Motor neuron (in vitro differentiated cells): ENCODE measurements around the gene TUT4. TPM values are rescaled to one million over a fixed set of nuclear protein-coding genes. Genes with fewer than 3 reads are reported as not detected.

ENCODE experiments used
- ATAC-seq, 8 experiments: fragments of 200-7000 bp; cut with Tn5 transposase; replicated peaks in 6 of 8; 2 replicates each; pipeline ENCODE4 v1.8.0; 2021; ENCODE audit warnings: mild to moderate bottlenecking in 8 of 8, moderate library complexity in 8 of 8
- H3K27ac ChIP-seq, 2 donors: fragments of 250-450 bp; sonication (Bioruptor Pico); 2 replicates each; pipeline ENCODE4 v1.9.0; 2021; ENCODE audit warnings: antibody characterized with exemption in 2 of 2, mild to moderate bottlenecking in 2 of 2, moderate library complexity in 1 of 2
- H3K4me1 ChIP-seq, 2 donors: fragments of 250-450 bp; sonication (Bioruptor Pico); replicated peaks in 1 of 2; 2 replicates each; pipeline ENCODE4 v1.6.1; 2021; ENCODE audit warnings: antibody characterized with exemption in 2 of 2, mild to moderate bottlenecking in 2 of 2, moderate library complexity in 1 of 2
- H3K4me3 ChIP-seq, 5 donors: fragments of 250-450 bp; sonication (Bioruptor Pico); 2 replicates each; pipeline ENCODE4 v1.9.0; 2021; ENCODE audit warnings: antibody characterized with exemption in 5 of 5, mild to moderate bottlenecking in 5 of 5, moderate library complexity in 4 of 5
- WGBS, 10 experiments: fragments of 450-650 bp; shearing (Covaris generic); methylation state at CpG; one replicate each; pipeline ENCODE4 v1.0.0; 2022; 5-methylcytosine and 5-hydroxymethylcytosine counted together
- in situ Hi-C, 9 experiments: fragments of 400-800 bp; cut with MboI; loops; one replicate each; pipeline ENCODE4 v1.15.0; 2021; ENCODE audit warnings: low sequenced_read_pairs in 9 of 9, low pct_unique_long_range_greater_than_20kb in 2 of 9; ENCODE audit not compliant: unreplicated experiment in 9 of 9
- total RNA-seq, 8 experiments: library from RNA; unstranded; fragments of 300-600 nt; gene quantifications; 2 replicates each; pipeline versions ENCODE4 v1.2.3 to v1.2.4, GENCODE V29; 2022

TUT4 gene
- total RNA-seq, 8 experiments from 2014 or later = 36.0 to 143 (median 94.1) TPM

DNA sequence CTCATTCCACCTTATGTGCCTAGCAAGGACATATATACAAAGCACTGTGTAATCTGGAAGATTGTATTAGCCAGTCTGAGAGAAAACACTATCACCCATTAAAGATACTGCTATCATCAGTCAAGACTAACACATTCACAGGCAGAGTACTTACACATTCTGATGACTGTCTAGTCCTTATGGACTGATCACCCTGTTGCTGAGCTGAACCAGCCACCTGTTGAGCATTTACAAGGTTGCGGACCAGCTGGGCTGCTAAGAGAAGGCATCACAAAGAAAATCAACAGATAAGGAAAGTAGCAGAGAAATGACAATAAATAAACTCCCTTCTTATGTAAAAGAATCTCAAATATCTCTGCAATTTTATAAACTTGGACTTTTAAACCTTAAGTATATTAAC lies 117.7 kb downstream of the TUT4 start:
- WGBS, 10 experiments = 100% methylated on average over 1 of the region's 1 CpG; no CpG with 5 or more reads in 3 of the 10 experiments

GRCh38 chr1:52432807-52433206 lies 120.1 kb downstream of the TUT4 start:
- 92 to 100% (median 99%) methylated on average over 1 to 8 of the region's 8 CpGs; no CpG with 5 or more reads in 2 of the 10 experiments for WGBS, 10 experiments
- in situ Hi-C loops = loop anchor here in 2 of 9 experiments (25.0 kb wide), 2 partner anchors 229 to 254 kb away; partner anchors contain the start of gene COA7 (in 1 of the 2)

More for the DNA sequence above, 117.7 kb downstream of the TUT4 start:
- in situ Hi-C loops = loop anchor here in 2 of 9 experiments (25.0 kb wide), 2 partner anchors 227 to 252 kb away; partner anchors contain the start of gene COA7 (in 1 of the 2)
- ATAC-seq = no peak
- H3K4me1 ChIP-seq = no peaks in the 10 kb centered on the region
- no peak overlapping the region for H3K4me3 ChIP-seq
- H3K27ac ChIP-seq = no peak overlapping the region

DNA sequence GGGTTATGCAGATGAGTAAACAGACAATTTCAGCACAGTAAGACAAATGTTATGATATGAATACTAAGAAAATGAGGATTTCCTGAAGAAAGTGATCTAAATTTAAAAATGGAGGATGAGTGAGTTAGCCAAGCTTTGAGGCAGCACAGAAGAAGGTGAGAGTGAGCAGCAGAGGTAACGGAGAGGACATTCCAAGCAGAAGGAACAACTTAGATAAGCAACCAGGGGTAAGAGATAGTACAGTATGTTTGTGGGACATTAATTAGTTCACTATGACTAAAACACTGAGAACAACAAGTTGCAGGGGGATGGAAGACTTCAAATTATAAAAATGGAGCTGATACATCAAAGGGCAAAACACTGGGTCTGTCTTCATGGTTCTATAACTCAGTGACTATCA lies 125.7 kb downstream of the TUT4 start:
- WGBS, 10 experiments = 67 to 100% (median 97%) methylated on average over 1 of the region's 1 CpG
- ATAC-seq = no peak
- Histone ChIP-seq H3K4me1 (no peaks in the 10 kb centered on the region), H3K4me3 (no peak overlapping the region), H3K27ac (no peak overlapping the region)
- in situ Hi-C loops = loop anchor here in 2 of 9 experiments (25.0 kb wide), 2 partner anchors 235 to 260 kb away; partner anchors contain the start of gene COA7 (in 1 of the 2)

More at GRCh38 chr1:52432807-52433206, 120.1 kb downstream of the TUT4 start:
- no peaks in the 10 kb centered on the region for H3K4me1 ChIP-seq
- no peak overlapping the region for H3K27ac ChIP-seq
- ATAC-seq = no peak
- H3K4me3 ChIP-seq = no peak overlapping the region

- in situ Hi-C loops = loop anchor here in 2 of 9 experiments (25.0 kb wide), 2 partner anchors 236 to 261 kb away; partner anchors contain the start of gene COA7 (in 1 of the 2)
- H3K27ac ChIP-seq = no peak overlapping the region
- no peaks in the 10 kb centered on the region for H3K4me1 ChIP-seq
- no peak for ATAC-seq
- 28 to 100% (median 73%) methylated on average over 1 to 3 of the region's 3 CpGs for WGBS, 10 experiments
- H3K4me3 ChIP-seq = no peak overlapping the region
Observed at GRCh38 chr1:52426371-52426770, 126.5 kb downstream of the TUT4 start.

DNA sequence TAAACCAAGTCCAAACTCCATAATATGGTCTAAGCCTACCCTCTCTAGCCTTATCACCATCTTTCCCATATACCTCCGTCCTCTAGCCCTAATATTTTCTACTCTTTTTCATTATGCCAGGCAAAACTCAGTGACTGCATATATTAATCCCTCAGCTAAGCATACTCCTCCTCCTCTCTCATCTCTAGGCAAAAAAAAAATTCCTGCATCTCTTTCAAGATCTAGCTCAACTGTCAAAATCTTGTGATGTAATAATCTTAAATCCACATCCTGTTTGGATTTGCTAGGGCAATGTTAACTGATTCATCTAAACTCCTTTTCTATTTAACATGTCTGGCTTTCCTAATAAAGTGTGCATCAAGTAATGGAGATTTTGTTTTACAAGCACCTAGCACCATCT lies 128.1 kb downstream of the TUT4 start:
- ATAC-seq = no peak
- WGBS, 10 experiments = 80 to 100% (median 100%) methylated on average over 1 of the region's 1 CpG; no CpG with 5 or more reads in 3 of the 10 experiments
- no peak overlapping the region for H3K4me3 ChIP-seq
- in situ Hi-C loops = loop anchor here in 2 of 9 experiments (25.0 kb wide), 2 partner anchors 237 to 262 kb away; partner anchors contain the start of gene COA7 (in 1 of the 2)
- no peaks in the 10 kb centered on the region for H3K4me1 ChIP-seq
- no peak overlapping the region for H3K27ac ChIP-seq

DNA sequence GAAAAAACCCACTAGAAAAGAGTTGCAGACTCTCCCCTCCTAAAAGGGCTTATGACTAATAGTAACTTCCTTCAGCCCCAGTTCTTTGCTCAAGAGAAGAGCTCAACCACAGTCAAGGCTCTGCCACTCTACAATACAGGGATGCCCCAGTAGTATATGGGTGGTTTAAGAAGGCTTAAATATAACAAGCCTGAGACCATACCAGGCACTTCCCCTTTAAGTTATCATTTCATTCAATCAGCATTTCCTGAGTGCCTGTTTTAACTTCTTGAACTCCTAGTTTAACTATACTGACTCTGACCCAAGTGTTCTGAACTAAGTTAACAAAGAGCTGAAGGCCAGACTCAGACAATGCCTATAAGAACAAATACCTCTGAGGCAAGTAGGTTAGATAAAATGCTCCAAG lies 128.7 kb downstream of the TUT4 start:
- ATAC-seq = no peak
- no peak overlapping the region for H3K27ac ChIP-seq
- in situ Hi-C loops = no loop called here
- no peaks in the 10 kb centered on the region for H3K4me1 ChIP-seq
- H3K4me3 ChIP-seq = no peak overlapping the region

DNA sequence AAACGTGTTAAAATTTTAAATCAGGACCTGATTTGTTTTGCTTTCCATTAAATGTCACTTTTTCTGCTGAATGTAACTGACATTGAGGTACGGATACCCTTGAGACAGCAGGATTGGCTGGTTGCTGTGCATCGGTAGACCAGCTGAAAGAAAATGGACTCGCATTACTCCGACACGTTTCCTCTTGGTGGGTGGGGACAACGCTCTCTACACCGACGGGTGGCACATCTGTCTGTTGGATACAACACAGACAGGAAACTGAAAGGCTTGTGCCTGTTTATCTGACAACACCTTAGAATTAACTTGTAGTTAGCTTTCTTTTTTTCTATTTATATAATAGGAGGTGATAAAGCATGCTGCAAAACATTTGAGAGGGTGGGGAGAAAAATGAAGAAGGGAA lies 129.1 kb downstream of the TUT4 start:
- ATAC-seq = no peak
- Histone ChIP-seq H3K27ac (no peak overlapping the region), H3K4me3 (no peak overlapping the region), H3K4me1 (no peaks in the 10 kb centered on the region)
- in situ Hi-C loops = no loop called here
- 70 to 100% (median 88%) methylated on average over 2 to 9 of the region's 9 CpGs; no CpG with 5 or more reads in 1 of the 10 experiments for WGBS, 10 experiments

GRCh38 chr1:52423055-52423454 lies 129.8 kb downstream of the TUT4 start:
- no peak for ATAC-seq
- H3K27ac ChIP-seq = no peak overlapping the region
- in situ Hi-C loops = no loop called here
- no peaks in the 10 kb centered on the region for H3K4me1 ChIP-seq
- 80 to 100% (median 98%) methylated on average over 1 to 2 of the region's 2 CpGs for WGBS, 10 experiments
- no peak overlapping the region for H3K4me3 ChIP-seq

DNA sequence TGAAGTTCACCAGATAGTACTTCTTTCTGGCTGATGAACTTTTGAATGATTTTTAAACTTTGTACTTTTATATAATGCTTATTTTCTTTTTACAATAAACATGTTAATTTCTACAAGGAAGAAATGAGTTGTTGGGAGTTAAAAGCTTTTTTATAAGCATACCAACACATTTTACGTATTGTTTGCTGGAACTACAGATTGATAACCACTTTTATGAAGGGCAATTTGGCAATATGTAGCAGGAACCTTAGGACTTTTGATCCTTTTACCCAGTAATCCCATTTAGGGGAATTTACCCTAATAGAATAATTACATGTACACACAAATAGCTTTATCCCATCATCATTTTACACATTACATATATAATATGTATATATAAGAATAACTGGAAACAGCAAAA lies 132.2 kb downstream of the TUT4 start:
- Histone ChIP-seq H3K4me3 (no peak overlapping the region), H3K4me1 (no peaks in the 10 kb centered on the region), H3K27ac (no peak overlapping the region)
- ATAC-seq = no peak
- in situ Hi-C loops = no loop called here
- WGBS, 10 experiments = 45 to 100% (median 95%) methylated on average over 1 of the region's 1 CpG; no CpG with 5 or more reads in 2 of the 10 experiments

- ATAC-seq = no peak
- no peak overlapping the region for H3K27ac ChIP-seq
- H3K4me3 ChIP-seq = no peak overlapping the region
- no peaks in the 10 kb centered on the region for H3K4me1 ChIP-seq
- in situ Hi-C loops = no loop called here
- WGBS, 10 experiments = 50 to 100% (median 96%) methylated on average over 1 to 2 of the region's 2 CpGs
Observed at GRCh38 chr1:52416811-52417210, 136.1 kb downstream of the TUT4 start.

DNA sequence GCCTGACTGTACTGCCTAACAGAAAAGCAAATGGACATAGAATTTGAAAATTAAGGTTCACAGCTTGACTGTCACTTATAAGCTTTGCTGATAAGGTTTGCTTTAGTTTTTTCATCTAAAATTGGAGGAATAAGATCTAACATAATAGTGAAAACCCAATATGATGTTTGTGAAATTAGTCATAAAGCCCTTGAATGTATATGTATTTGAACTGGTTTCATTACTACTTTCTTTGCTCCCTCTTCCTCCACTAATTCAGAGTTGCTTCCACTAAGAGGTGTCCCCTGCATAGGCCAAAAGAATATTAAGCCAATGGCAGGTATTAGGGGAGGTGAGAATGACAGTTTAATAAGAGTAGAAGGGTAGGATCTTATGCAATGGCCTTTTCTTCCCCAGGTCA lies 137.9 kb downstream of the TUT4 start:
- in situ Hi-C loops = no loop called here
- H3K4me1 ChIP-seq = no peaks in the 10 kb centered on the region
- no peak overlapping the region for H3K4me3 ChIP-seq
- ATAC-seq = no peak
- no peak overlapping the region for H3K27ac ChIP-seq

DNA sequence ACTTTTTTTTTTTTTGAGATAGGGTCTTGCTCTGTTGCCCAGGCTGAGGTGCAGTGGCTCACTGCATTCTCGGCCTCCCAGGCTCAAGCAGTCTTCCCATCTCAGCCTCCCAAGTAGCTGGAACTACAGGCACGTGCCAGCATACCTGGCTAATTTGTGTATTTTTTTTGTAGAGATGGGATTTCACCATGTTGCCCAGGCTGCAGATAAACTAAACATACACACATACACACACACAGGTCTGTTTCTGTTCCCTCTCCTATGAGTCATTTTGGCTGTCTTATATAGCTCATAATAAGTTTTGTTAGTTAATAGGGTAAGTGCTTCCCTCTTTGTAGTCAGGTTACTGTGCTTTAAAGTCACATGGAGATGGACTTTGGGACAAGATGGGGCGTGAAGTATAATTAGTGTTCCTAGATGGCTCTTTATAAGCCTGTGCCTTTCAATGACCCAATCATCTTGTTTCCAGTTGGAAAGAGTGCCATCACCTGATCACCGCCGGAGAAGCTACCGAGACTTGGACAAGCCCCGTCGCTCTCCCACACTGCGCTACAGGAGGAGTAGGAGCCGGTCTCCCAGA lies 139.4 kb downstream of the TUT4 start:
- H3K4me3 ChIP-seq = no peak overlapping the region
- no peak for ATAC-seq
- no peaks in the 10 kb centered on the region for H3K4me1 ChIP-seq
- WGBS, 10 experiments = 88 to 100% (median 95%) methylated on average over 1 to 10 of the region's 10 CpGs; no CpG with 5 or more reads in 4 of the 10 experiments
- no peak overlapping the region for H3K27ac ChIP-seq
- in situ Hi-C loops = no loop called here

- Histone ChIP-seq H3K4me3 (peak overlapping the region; percentile 70 to 95 (median 91)), H3K27ac (peak overlapping the region; percentile 82 to 96), H3K4me1 (peaks cover 6 to 13% of the 10 kb centered on the region in 2 donors)
- WGBS, 10 experiments = 0 to 7% (median 1%) methylated on average over 1 to 8 of the region's 8 CpGs; no CpG with 5 or more reads in 1 of the 10 experiments
- in situ Hi-C loops = no loop called here
- no peak for ATAC-seq
Observed at GRCh38 chr1:52404975-52405338, 147.9 kb downstream of the TUT4 start.
